Measurements from ENCODE around the gene AIP. TPM values are rescaled to one million over a fixed set of nuclear protein-coding genes. Genes with fewer than 3 reads are reported as not detected.
A peak's percentile ranks its signal among the peaks of the same experiment; 100 is the strongest.
"Not testable (repeated sequence)": the region's sequence is repeated elsewhere in the genome, so short reads cannot be mapped to it uniquely, and the experiment has no call there.

The AIP gene
- total RNA-seq, 1 experiment from 2014 or later: 49.2 TPM

DNA sequence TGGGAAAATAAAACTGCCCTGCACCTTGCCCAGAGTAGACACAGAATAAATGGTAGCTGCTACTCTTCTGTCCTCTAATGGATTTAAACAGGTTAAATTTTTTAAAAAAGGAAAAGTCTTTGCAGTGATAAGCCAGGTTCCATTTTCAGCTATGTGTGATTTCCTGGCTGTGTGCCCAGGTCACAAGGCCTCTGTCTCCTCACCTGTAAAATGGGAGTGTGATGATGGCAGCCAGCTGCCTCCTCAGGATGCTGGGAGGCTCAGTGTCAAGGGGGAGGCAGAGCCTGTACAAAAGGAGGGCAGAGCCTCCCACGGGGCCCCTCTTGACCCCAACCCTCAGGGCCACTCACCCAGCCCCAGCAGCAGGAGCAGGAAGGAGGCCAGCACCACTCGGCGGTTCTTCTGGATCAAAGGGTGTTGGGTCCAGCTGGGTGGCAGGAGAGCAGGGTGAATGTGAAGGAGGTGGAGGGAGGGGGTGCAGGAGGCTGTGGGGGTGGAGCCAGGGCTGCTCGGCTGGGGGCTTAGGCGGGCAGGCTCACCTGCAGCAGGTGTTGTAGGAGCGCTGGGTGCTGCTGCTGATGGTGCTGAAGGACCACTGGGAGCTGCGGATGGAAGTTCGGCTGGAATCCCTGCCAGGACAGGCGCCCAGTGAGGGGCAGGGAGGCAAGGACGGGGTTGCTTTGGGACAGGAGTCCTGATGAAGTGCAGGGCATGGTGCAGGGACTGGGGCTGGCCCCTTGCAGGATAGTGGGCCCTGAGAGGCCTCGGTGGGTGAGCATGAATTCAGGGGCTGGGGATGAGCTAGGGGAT lies 15.7 kb upstream of the AIP start:
- DNase-seq (ENCODE audit: extremely low read depth, low read depth): no peak

DNA sequence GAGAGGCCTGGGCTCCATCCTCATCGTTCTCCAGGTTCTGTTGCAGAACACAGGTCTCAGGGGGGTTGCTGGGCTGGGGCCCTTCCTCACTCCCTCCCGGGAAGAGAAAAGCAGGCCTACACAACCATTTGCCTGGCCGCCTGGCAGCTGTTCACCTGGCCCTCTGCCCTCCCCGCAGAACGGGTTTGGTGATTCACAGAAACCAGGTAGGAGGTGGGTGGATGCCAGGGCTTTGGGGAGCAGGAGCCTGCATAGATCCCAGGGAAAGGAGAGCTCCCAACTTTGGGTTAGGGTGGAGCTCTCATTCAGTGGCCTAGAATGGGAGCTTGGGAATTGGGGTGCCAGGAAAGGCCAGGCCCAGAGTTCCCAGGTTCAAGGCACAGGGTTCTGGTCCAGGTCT lies 14.8 kb upstream of the AIP start:
- DNase-seq (ENCODE audit: extremely low read depth, low read depth): no peak

DNA sequence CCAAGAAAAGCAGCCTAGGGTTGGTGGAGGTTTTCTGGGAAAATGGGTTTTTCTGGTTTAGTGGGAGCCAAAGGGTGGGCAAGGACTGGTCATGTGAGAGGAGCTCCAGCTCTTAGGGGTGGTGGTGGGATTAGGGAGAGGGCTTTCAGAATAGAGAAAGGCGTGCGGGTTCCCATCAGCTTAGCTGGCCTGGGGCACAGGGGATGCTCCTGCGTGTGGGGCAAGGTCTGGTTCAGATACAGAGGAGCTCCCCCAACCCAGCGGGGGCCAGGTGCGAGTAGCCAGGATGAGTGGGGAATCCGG lies 14.4 kb upstream of the AIP start:
- no peak for DNase-seq (ENCODE audit: extremely low read depth, low read depth)

DNA sequence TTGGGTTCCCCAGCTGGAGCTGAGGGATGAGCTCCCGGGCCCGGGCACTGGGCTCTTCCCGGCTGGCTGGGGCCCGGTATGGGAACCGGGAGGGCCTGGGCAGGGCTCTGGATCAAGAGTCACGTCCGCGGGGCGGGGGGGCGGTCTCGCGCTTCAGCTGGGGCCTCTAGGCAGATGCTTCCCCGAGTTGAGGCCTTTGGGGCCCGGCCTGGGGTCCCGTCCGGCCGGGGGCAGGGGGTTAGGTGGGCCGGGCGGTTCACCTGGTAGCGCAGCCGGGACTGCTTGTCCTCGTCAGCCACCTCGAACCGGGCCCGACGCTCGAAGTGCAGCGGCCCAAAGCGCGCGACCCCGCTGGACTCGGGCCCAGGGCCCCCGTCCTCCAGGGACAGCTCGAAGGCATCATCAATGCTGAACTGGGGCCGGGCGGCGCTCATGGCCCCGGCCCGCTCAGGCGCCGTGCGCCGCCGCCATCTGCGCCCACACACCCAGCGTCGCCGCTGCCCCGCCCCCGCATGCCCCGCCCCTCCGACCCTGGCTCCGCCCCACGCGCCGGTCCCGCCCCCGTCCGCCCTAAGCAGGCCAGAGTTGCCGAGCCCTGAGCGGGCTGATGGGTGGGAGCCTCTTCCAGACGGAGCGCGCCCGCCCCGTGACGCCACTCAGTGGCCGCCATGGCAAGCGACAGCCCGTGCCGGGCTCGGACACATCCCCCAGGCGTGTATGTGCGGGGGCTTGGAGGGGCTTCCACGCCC lies 13.9 kb upstream of the AIP start, which contains the start of gene TMEM134:
Gene TMEM134 (minus strand): TSS at position 493 of the 749 bp plus-strand sequence. CDS start 59 bp downstream, at position 434.
- DNase-seq (ENCODE audit: extremely low read depth, low read depth): peak; percentile 80

DNA sequence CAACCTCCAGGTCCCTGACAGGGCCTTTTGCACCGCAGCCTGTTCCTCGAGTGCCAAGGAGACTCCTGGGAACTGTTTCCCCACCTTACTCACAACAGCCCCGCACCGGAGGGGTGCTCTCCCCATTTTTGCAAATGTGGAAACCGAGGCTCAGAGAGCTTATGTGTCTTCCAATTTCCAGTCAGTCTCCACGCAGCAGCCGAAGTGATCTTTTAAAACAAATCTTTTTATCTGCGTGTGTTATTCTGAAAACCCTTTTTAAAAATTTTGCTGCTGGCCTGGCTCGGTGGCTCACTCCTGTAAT lies 13.4 kb upstream of the AIP start:
- DNase-seq (ENCODE audit: extremely low read depth, low read depth): no peak

DNA sequence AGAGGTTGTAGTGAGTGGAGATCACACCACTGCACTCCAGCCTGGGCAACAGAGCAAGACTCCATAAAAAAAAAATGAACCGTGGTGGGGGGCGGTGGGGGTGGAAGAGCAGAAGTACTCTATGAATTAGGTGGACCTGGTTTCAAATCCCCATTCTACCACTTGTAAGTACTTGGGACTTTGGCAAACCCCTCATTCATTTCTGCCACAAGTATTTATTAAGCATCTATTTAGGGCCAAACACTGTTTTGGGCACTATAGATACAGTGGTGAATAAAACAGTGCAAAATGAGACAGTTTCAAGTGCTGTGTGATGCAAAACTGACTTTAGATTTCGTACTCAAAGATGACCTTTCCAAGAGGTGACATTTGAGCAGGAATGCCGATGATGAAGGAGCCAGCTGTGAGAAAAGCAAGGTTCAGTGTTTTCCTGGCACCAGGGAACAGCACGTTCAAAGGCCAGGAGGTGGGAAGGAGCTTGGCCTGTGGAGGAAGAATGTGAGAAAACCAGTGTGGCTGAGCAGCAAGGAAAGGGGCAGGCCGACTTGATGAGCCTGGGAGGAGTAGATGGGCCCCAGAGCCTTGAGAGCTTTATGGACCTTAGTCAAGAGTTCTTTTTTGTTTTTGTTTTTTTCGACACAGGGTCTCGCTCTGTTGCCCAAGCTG lies 12.4 kb upstream of the AIP start:
- no peak for DNase-seq (ENCODE audit: extremely low read depth, low read depth)

DNA sequence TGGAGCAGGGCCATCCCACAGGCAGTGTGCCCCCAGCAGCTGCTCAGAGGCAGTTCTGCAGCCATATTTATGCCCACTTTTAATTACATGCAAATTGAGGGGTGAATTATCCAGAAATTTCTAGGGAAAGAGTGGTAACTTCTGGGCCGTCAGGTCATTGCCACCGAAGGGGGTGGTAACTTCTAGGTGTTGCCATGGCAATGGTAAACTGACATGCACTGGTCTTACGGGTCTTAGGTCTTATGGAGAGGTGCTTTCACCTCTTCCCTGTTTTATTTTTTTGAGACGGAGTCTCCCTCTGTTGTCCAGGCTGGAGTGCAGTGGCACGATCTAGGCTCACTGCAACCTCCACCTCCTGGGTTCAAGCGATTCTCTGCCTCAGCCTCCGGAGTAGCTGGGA lies 9.9 kb upstream of the AIP start:
- DNase-seq (ENCODE audit: extremely low read depth, low read depth): no peak

DNA sequence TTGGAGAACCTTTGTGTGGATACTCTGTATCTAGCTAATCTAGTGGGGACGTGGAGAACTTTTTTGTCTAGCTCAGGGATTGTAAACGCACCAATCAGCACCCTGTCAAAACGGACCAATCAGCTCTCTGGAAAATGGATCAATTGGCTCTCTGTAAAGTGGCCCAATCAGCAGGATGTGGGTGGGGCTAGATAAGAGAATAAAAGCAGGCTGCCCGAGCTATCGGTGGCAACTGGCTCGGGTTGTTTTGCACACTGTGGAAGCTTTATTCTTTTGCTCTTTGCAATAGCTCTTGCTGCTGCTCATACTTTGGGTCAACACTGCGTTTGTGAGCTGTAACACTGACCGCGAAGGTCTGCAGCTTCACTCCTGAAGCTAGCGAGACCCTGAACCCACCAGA lies 6.1 kb upstream of the AIP start:
- DNase-seq (ENCODE audit: extremely low read depth, low read depth): not testable (repeated sequence)

DNA sequence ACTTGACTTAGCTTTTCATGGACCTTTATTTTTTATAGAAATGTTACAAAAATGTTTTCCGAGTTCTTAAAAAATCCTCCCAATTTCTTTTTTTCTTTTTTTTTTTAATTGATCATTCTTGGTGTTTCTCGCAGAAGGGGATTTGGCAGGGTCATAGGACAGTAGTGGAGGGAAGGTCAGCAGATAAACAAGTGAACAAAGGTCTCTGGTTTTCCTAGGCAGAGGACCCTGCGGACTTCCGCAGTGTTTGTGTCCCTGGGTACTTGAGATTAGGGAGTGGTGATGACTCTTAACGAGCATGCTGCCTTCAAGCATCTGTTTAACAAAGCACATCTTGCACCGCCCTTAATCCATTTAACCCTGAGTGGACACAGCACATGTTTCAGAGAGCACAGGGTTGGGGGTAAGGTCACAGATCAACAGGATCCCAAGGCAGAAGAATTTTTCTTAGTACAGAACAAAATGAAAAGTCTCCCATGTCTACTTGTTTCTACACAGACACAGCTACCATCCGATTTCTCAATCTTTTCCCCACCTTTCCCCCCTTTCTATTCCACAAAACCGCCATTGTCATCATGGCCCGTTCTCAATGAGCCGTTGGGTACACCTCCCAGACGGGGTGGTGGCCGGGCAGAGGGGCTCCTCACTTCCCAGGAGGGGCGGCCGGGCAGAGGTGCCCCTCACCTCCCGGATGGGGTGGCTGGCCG lies 5.3 kb upstream of the AIP start:
- not testable (repeated sequence) for DNase-seq (ENCODE audit: extremely low read depth, low read depth)

DNA sequence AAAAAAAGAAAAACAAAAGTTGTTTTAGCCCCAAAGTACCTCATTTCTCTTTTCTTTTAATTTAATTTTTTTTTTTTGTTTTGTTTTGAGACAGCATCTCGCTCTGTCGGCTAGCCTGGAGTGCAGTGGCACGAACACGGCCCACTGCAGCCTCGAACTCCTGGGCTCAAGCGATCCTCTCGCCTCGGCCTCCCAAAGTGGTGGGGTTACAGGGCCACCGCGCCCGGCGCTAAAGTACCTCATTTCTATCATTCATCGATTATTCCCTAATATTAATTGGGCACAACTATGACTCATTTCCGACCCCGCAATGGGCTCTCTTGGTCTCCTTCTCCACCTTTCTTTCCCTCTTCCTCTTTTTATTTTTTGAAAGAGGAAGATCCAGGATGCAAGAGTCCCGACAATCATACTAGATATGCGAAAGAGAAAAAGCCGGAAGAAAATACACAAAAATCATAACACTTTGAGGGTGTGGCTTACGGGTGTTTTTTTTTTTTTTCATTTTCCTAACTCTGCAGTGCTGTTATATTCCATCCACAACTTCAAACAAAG lies 475 bp upstream of the AIP start:
- DNase-seq (ENCODE audit: extremely low read depth, low read depth): no peak

DNA sequence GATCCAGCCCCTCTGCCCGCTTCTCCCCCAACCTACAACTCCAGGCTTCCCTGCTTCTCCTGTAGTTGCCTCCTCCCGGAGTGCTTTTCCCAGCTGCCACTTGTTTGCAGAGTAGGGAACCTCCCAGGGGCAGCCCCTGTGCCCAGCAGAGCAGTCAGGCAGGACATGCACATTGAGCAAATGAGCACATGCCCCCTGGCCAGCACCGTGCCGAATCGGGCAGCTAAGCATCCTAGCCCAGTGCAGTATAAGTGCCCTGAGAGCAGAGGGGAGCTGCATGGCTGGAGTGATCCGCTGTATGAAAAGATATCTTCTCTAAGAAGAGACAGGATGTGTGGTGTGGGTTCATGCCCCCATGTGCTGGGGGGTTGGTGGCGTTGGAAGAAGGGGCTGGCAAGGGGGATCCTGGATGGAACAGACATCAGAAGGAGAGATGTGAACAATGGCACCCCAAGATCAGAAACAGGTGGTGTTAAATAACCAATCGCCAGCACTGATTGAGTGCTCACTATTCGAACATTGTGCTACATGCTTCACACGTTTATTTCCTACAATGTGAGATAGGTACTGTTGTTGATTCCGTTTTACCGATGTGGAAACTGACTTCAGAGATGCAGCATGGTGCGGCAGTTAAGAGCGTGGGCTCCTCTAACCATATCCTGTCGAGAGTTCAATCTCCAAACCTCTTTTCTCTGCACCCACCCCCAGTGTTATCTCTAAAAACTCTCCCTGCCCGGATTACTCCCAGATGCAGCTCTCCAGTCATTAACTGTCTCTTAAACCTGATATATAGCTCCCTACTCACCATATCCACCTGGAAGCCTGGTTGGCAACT lies 1.2 kb downstream of the AIP start:
- no peak for DNase-seq (ENCODE audit: extremely low read depth, low read depth)

DNA sequence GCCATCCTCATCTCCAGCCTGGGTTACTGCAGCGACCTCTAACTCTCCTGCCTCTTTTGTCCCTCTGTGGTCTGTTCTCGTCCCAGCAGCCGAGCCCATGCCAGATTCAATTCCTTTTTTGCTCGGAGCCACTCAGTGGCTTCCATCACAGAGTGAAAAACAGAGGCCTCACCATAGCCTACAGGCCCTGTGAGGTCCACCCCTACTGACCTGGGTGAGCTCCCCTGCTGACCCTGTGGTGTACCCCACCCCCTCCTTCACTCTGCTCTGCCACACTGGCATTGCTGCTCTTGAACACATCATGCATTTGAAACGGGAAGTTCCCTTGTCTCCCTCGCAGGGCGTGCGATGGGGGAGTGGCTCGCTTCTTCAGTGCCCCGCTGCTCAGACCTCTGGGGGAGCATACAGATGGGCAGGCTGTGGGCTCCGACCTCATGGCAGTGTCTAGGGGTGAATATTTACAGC lies 2.1 kb downstream of the AIP start:
- no peak for DNase-seq (ENCODE audit: extremely low read depth, low read depth)

DNA sequence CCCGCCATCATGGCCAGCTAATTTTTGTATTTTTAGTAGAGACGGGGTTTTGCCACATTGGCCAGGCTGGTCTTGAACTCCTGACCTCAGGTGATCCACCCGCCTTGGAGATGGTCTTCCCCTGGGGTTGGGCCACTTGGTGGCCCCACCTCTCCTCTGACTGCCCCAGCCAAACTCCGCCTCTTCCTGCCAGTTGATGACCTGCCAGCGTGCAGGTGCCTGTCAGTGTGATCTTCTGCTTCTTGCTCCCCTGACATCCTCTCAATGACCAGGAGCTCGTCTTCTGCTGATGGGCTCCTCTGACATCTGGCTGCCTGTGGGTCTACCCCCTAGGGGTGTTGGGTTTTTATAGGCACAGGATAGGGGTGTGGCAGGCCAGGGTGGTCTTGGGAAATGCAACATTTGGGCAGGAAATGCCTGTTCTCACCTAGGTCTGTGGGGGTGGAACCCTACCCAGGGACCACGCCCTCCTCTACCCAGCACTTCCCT lies 3.1 kb downstream of the AIP start:
- not testable (repeated sequence) for DNase-seq (ENCODE audit: extremely low read depth, low read depth)

DNA sequence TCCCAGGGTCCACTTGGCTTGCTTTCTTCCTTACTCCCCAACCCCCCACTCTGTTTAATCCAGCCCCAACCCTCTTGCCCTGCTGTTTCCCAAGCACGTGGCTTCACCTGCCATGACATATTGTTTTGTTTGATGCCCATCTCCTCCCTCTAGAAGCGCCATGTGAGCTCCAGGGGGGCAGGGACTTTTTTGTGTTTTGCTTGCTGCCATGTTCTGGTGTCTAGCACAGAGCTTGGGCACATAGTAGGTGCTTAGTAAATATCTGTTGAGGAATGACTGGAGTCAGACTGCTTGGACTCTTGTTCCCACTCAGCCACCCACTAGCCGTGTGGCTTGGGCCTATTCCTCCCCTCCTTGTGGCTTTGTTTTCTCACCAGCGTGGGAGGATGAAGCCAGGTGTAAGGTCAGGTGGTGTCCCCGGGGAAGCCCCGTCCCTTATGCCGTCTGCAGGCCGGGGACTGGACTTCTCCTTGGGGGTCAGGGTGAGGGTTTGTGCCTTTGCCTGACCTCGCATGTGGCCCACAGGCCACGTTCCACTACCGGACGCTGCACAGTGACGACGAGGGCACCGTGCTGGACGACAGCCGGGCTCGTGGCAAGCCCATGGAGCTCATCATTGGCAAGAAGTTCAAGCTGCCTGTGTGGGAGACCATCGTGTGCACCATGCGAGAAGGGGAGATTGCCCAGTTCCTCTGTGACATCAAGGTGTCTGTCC lies 3.8 kb downstream of the AIP start:
- no peak for DNase-seq (ENCODE audit: extremely low read depth, low read depth)

DNA sequence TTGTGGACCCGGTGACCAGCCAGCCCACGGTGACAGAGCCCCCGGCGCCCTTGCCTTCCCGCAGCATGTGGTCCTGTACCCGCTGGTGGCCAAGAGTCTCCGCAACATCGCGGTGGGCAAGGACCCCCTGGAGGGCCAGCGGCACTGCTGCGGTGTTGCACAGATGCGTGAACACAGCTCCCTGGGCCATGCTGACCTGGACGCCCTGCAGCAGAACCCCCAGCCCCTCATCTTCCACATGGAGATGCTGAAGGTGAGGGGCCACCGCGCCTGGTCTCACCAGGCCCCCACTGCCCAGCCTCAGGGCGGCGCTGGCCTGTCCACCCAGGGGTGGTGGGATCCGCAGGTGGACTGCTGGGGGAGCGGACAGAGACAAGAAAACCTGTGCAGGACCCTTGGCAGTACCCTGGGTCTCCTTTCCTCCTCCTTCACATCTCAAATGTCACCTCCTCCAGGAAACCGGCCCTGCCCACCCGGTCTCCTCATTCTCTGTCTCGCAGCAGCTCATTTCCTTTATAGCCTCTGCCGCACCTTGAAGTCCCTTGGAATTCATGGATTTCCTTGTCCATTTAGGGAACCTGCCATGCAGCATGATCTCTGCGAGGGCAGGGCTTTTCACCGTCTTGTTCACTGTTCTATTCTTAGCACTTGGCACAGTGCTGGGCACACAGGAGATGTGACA lies 6.5 kb downstream of the AIP start:
- DNase-seq (ENCODE audit: extremely low read depth, low read depth): no peak

DNA sequence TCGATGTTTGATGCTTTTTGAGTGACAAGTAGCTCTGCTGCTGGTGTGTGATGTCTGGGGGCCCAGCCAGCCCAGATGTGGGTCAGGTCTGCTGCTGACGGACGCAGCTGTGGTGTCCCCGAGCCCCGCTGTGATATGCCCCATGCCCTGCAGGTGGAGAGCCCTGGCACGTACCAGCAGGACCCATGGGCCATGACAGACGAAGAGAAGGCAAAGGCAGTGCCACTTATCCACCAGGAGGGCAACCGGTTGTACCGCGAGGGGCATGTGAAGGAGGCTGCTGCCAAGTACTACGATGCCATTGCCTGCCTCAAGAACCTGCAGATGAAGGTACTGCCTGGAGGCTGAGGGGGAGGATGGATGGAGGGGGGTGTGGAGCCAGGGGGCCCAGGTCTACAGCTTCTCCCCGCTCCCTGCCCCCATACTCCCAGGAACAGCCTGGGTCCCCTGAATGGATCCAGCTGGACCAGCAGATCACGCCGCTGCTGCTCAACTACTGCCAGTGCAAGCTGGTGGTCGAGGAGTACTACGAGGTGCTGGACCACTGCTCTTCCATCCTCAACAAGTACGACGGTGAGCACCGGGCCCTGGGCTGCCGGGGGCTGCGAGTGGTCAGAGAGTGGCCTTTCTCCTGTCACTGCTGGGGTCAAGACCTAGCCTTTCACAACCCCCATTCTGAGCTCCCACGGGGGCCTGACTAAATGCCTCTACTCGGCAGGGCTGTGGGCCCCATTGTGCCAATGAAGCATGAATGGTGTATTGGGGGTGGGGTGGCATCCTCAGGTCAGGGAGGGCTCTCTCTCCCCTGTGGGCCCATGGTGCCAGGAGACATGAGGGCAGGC lies 7.3 kb downstream of the AIP start:
- no peak for DNase-seq (ENCODE audit: extremely low read depth, low read depth)

DNA sequence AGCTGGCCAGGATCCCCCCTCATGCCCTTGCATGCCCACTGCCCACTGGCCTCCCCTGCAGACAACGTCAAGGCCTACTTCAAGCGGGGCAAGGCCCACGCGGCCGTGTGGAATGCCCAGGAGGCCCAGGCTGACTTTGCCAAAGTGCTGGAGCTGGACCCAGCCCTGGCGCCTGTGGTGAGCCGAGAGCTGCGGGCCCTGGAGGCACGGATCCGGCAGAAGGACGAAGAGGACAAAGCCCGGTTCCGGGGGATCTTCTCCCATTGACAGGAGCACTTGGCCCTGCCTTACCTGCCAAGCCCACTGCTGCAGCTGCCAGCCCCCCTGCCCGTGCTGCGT lies 7.9 kb downstream of the AIP start:
- DNase-seq (ENCODE audit: extremely low read depth, low read depth): no peak
